PC-3 (cell line): ENCODE results near the gene MFNG.

ENCODE experiments used
- EZH2phosphoT487 ChIP-seq: fragments of 300-600 bp; sonication (generic); IDR thresholded peaks from 2 replicates; pipeline ENCODE4 v1.6.1; 2018; ENCODE audit warnings: mild to moderate bottlenecking, antibody characterized with exemption, low read length, borderline replicate concordance
- TF ChIP-seq, protein P1 (sequence below): fragments of 300-600 bp; sonication (generic); conservative IDR thresholded peaks from 2 replicates; pipeline ENCODE4 v1.5.1; 2017; ENCODE audit warnings: antibody characterized with exemption, low read depth, mild to moderate bottlenecking, low read length

DNA sequence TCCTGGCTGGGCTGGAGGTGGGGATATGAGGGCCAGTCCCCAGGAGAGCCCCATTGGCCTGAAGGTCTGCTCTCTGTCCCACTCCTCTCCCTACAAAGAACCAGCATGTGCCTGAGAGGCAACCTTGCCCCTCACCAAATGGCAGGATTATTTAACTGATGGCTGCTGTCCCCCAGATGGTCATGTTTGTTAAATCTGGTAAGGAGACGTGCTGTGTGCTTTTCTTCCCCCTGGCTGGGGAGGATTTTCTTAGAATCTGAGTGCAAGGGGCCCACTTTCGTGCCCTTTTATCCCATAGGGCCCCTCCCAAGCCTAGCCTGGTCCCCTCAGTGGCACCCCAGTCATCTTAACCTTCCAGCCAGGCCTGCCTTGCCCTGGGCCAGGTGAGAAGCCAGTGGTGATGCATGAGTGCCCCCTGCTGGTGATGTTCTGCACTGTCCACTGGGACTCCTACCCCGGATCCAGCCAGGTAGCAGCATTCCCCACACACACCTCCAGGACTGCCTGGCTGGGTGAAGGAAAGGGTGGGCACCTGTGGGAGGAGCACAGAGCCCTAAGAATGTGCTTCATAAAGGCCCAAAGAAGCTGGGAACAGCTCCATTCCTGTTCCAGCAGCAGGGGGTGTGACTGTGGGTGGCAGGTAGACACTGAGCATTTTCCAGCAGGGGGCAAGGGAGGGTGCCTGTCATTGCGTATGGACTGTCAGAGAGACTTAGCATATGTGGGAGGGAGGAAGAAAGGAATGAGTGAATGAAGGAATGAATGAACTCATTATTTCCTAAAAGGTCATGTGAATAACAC is 28.9 kb downstream of the MFNG start:
- TF ChIP-seq, protein P1, sequence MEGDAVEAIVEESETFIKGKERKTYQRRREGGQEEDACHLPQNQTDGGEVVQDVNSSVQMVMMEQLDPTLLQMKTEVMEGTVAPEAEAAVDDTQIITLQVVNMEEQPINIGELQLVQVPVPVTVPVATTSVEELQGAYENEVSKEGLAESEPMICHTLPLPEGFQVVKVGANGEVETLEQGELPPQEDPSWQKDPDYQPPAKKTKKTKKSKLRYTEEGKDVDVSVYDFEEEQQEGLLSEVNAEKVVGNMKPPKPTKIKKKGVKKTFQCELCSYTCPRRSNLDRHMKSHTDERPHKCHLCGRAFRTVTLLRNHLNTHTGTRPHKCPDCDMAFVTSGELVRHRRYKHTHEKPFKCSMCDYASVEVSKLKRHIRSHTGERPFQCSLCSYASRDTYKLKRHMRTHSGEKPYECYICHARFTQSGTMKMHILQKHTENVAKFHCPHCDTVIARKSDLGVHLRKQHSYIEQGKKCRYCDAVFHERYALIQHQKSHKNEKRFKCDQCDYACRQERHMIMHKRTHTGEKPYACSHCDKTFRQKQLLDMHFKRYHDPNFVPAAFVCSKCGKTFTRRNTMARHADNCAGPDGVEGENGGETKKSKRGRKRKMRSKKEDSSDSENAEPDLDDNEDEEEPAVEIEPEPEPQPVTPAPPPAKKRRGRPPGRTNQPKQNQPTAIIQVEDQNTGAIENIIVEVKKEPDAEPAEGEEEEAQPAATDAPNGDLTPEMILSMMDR = peak; percentile 95
- no peak for TF ChIP-seq EZH2phosphoT487
